Activated CD8-positive, alpha-beta T cell treated with anti-CD3 and anti-CD28 coated beads, Interleukin-2, amount 10 ng/mL, durations not matched to agents 7 days and 5 days (primary cell): ENCODE measurements around the gene GINS1. TPM values are rescaled to one million over a fixed set of nuclear protein-coding genes. Genes with fewer than 3 reads are reported as not detected.

Source experiments
- ATAC-seq: fragments of 150-1000 bp; cut with Tn5 transposase; one replicate; pipeline ENCODE4 v1.10.0; 2021; ENCODE audit warnings: moderate library complexity
- CTCF ChIA-PET: fragments of 350-600 bp; sonication (Branson Sonifier 250); formaldehyde crosslinking; loops from one replicate; lab custom pipeline; 2021; ENCODE audit warnings: antibody characterized with exemption; lab: Charles Lee
- POLR2A ChIA-PET: fragments of 350-600 bp; sonication (Branson Sonifier 250); formaldehyde crosslinking; loops from one replicate; lab custom pipeline; 2021; ENCODE audit warnings: antibody characterized with exemption; lab: Charles Lee
- DNase-seq: peaks from one replicate; pipeline ENCODE4 v3.0.0-alpha.2; 2020
- H3K27ac Mint-ChIP-seq: one replicate; pipeline ENCODE4 v1.8.0; 2021; ENCODE audit warnings: mild to moderate bottlenecking, mixed read lengths
- H3K27me3 Mint-ChIP-seq: one replicate; pipeline ENCODE4 v1.8.0; 2021; ENCODE audit warnings: low read depth, mixed read lengths
- H3K36me3 Mint-ChIP-seq: one replicate; pipeline ENCODE4 v1.8.0; 2021; ENCODE audit warnings: low read depth, mixed read lengths
- H3K4me1 Mint-ChIP-seq: one replicate; pipeline ENCODE4 v1.8.0; 2021; ENCODE audit warnings: low read depth, mixed read lengths
- H3K4me3 Mint-ChIP-seq: one replicate; pipeline ENCODE4 v1.8.0; 2021; ENCODE audit warnings: mild to moderate bottlenecking, mixed read lengths
- H3K9me3 Mint-ChIP-seq: one replicate; pipeline ENCODE4 v1.8.0; 2022; ENCODE audit warnings: mixed read lengths; ENCODE audit not compliant: insufficient read depth
- total RNA-seq, 2 experiments: library from RNA; stranded (reverse); gene quantifications; one replicate each; pipeline ENCODE4 v1.2.3, GENCODE V29; 2021

GINS1 gene
- total RNA-seq = 10 to 100 TPM; 40.8 to 41.6 TPM

- ChIA-PET POLR2A (interaction anchor here (0.8 to 1.5 kb wide), 10 partner anchors 12 to 212 kb away, joined by 3 to 5 read pairs (median 4); partner anchors contain the start of gene ENTPD6), CTCF (interaction anchor here (0.9 to 3.4 kb wide), 12 partner anchors 8 to 414 kb away, joined by 3 to 15 read pairs (median 4); no protein-coding TSS in a partner anchor)
- H3K36me3 Mint-ChIP-seq = peaks cover 23% of the 10 kb centered on the region
- DNase-seq (peak; percentile 88), ATAC-seq (peak; percentile 96)
- peaks cover 2% of the 10 kb centered on the region for H3K9me3 Mint-ChIP-seq
- H3K27me3 Mint-ChIP-seq = no peaks in the 10 kb centered on the region
- peaks cover 19% of the 10 kb centered on the region for H3K4me1 Mint-ChIP-seq
- H3K27ac Mint-ChIP-seq = peak within 1 kb of the TSS; percentile 92
- peak within 1 kb of the TSS; percentile 91 for H3K4me3 Mint-ChIP-seq
Measured at GRCh38 chr20:25407311-25408169, at the start of gene GINS1. TSS of gene GINS1 (plus strand) at chr20:25407673. CDS start at chr20:25407821, 148 bp downstream.

- peaks cover 8% of the 10 kb centered on the region for H3K36me3 Mint-ChIP-seq
- no peak for ATAC-seq
- ChIA-PET CTCF (no interaction called here), POLR2A (no interaction called here)
- no peak for DNase-seq
- H3K27me3 Mint-ChIP-seq = no peaks in the 10 kb centered on the region
- peaks cover 17% of the 10 kb centered on the region for H3K4me1 Mint-ChIP-seq
- H3K27ac Mint-ChIP-seq = no peak overlapping the region
- no peak overlapping the region for H3K4me3 Mint-ChIP-seq
- H3K9me3 Mint-ChIP-seq = peaks cover 6% of the 10 kb centered on the region
Measured at GRCh38 chr20:25360631-25361286, 46.7 kb upstream of the GINS1 start.

GRCh38 chr20:25361287-25361683 is 46.2 kb upstream of the GINS1 start:
- ChIA-PET CTCF (no interaction called here), POLR2A (no interaction called here)
- Mint-ChIP-seq H3K27ac (no peak overlapping the region), H3K4me1 (peaks cover 15% of the 10 kb centered on the region), H3K9me3 (peaks cover 6% of the 10 kb centered on the region), H3K36me3 (peaks cover 8% of the 10 kb centered on the region), H3K27me3 (no peaks in the 10 kb centered on the region), H3K4me3 (no peak overlapping the region)
- no peak for DNase-seq
- no peak for ATAC-seq

- DNase-seq (no peak), ATAC-seq (no peak)
- Mint-ChIP-seq H3K4me1 (peaks cover 6% of the 10 kb centered on the region), H3K36me3 (peaks cover 15% of the 10 kb centered on the region), H3K4me3 (no peak overlapping the region), H3K27me3 (no peaks in the 10 kb centered on the region), H3K27ac (no peak overlapping the region), H3K9me3 (peaks cover 6% of the 10 kb centered on the region)
- ChIA-PET POLR2A (no interaction called here), CTCF (no interaction called here)
Measured at GRCh38 chr20:25364180-25364788, 43.2 kb upstream of the GINS1 start.

- DNase-seq (no peak), ATAC-seq (no peak)
- Mint-ChIP-seq H3K27ac (no peak overlapping the region), H3K36me3 (peaks cover 15% of the 10 kb centered on the region), H3K27me3 (no peaks in the 10 kb centered on the region), H3K9me3 (peaks cover 6% of the 10 kb centered on the region), H3K4me3 (no peak overlapping the region), H3K4me1 (peaks cover 6% of the 10 kb centered on the region)
- POLR2A ChIA-PET = no interaction called here
- CTCF ChIA-PET = no interaction called here
Measured at GRCh38 chr20:25364879-25365699, 42.4 kb upstream of the GINS1 start.

- DNase-seq = no peak
- Mint-ChIP-seq H3K4me1 (no peaks in the 10 kb centered on the region), H3K4me3 (no peak overlapping the region), H3K9me3 (peaks cover 6% of the 10 kb centered on the region), H3K27ac (no peak overlapping the region), H3K27me3 (no peaks in the 10 kb centered on the region), H3K36me3 (peaks cover 23% of the 10 kb centered on the region)
- ATAC-seq = no peak
- POLR2A ChIA-PET = no interaction called here
- CTCF ChIA-PET = no interaction called here
Measured at GRCh38 chr20:25368526-25368925, 38.9 kb upstream of the GINS1 start.

GRCh38 chr20:25368976-25369375 is 38.5 kb upstream of the GINS1 start:
- Mint-ChIP-seq H3K4me3 (no peak overlapping the region), H3K27me3 (no peaks in the 10 kb centered on the region), H3K36me3 (peaks cover 23% of the 10 kb centered on the region), H3K9me3 (peaks cover 6% of the 10 kb centered on the region), H3K27ac (no peak overlapping the region), H3K4me1 (no peaks in the 10 kb centered on the region)
- POLR2A ChIA-PET = no interaction called here
- CTCF ChIA-PET = no interaction called here
- no peak for DNase-seq
- ATAC-seq = no peak

- no peaks in the 10 kb centered on the region for H3K27me3 Mint-ChIP-seq
- no peak for ATAC-seq
- H3K36me3 Mint-ChIP-seq = peaks cover 18% of the 10 kb centered on the region
- H3K4me1 Mint-ChIP-seq = no peaks in the 10 kb centered on the region
- DNase-seq = no peak
- no peak overlapping the region for H3K27ac Mint-ChIP-seq
- H3K4me3 Mint-ChIP-seq = no peak overlapping the region
- ChIA-PET CTCF (no interaction called here), POLR2A (no interaction called here)
- H3K9me3 Mint-ChIP-seq = peaks cover under 1% of the 10 kb centered on the region
Measured at GRCh38 chr20:25369529-25369928, 37.9 kb upstream of the GINS1 start.

- CTCF ChIA-PET = no interaction called here
Measured at GRCh38 chr20:25369971-25370370, 37.5 kb upstream of the GINS1 start.

GRCh38 chr20:25372584-25373336 is 34.7 kb upstream of the GINS1 start:
- H3K9me3 Mint-ChIP-seq = no peaks in the 10 kb centered on the region
- H3K4me1 Mint-ChIP-seq = no peaks in the 10 kb centered on the region
- peaks cover 20% of the 10 kb centered on the region for H3K36me3 Mint-ChIP-seq
- CTCF ChIA-PET = no interaction called here
- POLR2A ChIA-PET = no interaction called here
- H3K4me3 Mint-ChIP-seq = no peak overlapping the region
- ATAC-seq = no peak
- DNase-seq = no peak
- no peak overlapping the region for H3K27ac Mint-ChIP-seq
- no peaks in the 10 kb centered on the region for H3K27me3 Mint-ChIP-seq

More at GRCh38 chr20:25369971-25370370, 37.5 kb upstream of the GINS1 start:
- ATAC-seq = no peak
- POLR2A ChIA-PET = no interaction called here
- no peak for DNase-seq
- Mint-ChIP-seq H3K9me3 (no peaks in the 10 kb centered on the region), H3K4me1 (no peaks in the 10 kb centered on the region), H3K27ac (no peak overlapping the region), H3K27me3 (no peaks in the 10 kb centered on the region), H3K36me3 (peaks cover 20% of the 10 kb centered on the region), H3K4me3 (no peak overlapping the region)

GRCh38 chr20:25374842-25375241 is 32.6 kb upstream of the GINS1 start:
- ChIA-PET CTCF (no interaction called here), POLR2A (no interaction called here)
- no peak for DNase-seq
- H3K36me3 Mint-ChIP-seq = peaks cover 15% of the 10 kb centered on the region
- no peaks in the 10 kb centered on the region for H3K9me3 Mint-ChIP-seq
- no peaks in the 10 kb centered on the region for H3K27me3 Mint-ChIP-seq
- peaks cover 2% of the 10 kb centered on the region for H3K4me1 Mint-ChIP-seq
- H3K4me3 Mint-ChIP-seq = no peak overlapping the region
- H3K27ac Mint-ChIP-seq = no peak overlapping the region
- ATAC-seq = no peak
